Fibroblast of lung (primary cell): Measurements from ENCODE around the gene SNRNP48. TPM values are rescaled to one million over a fixed set of nuclear protein-coding genes. Genes with fewer than 3 reads are reported as not detected.

Experiments used
- DNase-seq, 2 donors: peaks; one replicate each; pipeline versions ENCODE4 v3.0.0 to v3.0.0-alpha.2; 2010; ENCODE audit warnings: low read depth in 2 of 2
- H2AFZ ChIP-seq: 2 replicates; pipeline ENCODE4 v1.5.1; 2012; ENCODE audit warnings: low read length, control low read depth, inconsistent platforms
- H3K27ac ChIP-seq: 2 replicates; pipeline ENCODE4 v1.5.1; 2011; ENCODE audit warnings: low read length, control low read depth; ENCODE audit not compliant: insufficient read depth
- H3K27me3 ChIP-seq: 2 replicates; pipeline ENCODE4 v1.5.1; 2011; ENCODE audit warnings: mild to moderate bottlenecking, low read length; ENCODE audit not compliant: control insufficient read depth, insufficient read depth
- H3K36me3 ChIP-seq: 2 replicates; pipeline ENCODE4 v1.5.1; 2011; ENCODE audit warnings: low read length; ENCODE audit not compliant: control insufficient read depth, insufficient read depth
- H3K4me1 ChIP-seq: 2 replicates; pipeline ENCODE4 v1.5.1; 2011; ENCODE audit warnings: low read length; ENCODE audit not compliant: control insufficient read depth, insufficient read depth; ENCODE audit errors: extremely low read depth
- H3K4me2 ChIP-seq: 2 replicates; pipeline ENCODE4 v1.5.1; 2011; ENCODE audit warnings: low read length, control low read depth; ENCODE audit not compliant: insufficient read depth; ENCODE audit errors: extremely low read depth
- H3K4me3 ChIP-seq, 4 experiments: fragments of 200-600 bp in 1 of 4; sonication (generic) in 1 of 4; replicated peaks in 1 of 4; 2 replicates each; pipeline ENCODE4 v1.5.1; 2011 to 2016; ENCODE audit warnings: low read length in 4 of 4, low read depth in 3 of 4, mild to moderate bottlenecking in 3 of 4, control low read depth in 2 of 4, inconsistent platforms in 1 of 4, mixed read lengths in 1 of 4; ENCODE audit not compliant: insufficient read depth in 1 of 4; ENCODE audit errors: control extremely low read depth in 1 of 4
- H3K79me2 ChIP-seq: 2 replicates; pipeline ENCODE4 v1.5.1; 2012; ENCODE audit warnings: mild to moderate bottlenecking, low read length, inconsistent platforms; ENCODE audit not compliant: control insufficient read depth, insufficient read depth
- H3K9ac ChIP-seq: 2 replicates; pipeline ENCODE4 v1.5.1; 2011; ENCODE audit warnings: mild to moderate bottlenecking, low read length, control low read depth; ENCODE audit not compliant: insufficient read depth
- H3K9me3 ChIP-seq: 2 replicates; pipeline ENCODE4 v1.5.1; 2012; ENCODE audit warnings: low read depth, low read length; ENCODE audit not compliant: control insufficient read depth, insufficient read depth
- H4K20me1 ChIP-seq: 2 replicates; pipeline ENCODE4 v1.5.1; 2011; ENCODE audit warnings: low read length; ENCODE audit not compliant: control insufficient read depth, insufficient read depth; ENCODE audit errors: extremely low read depth
- EZH2 ChIP-seq: IDR thresholded peaks from 2 replicates; pipeline ENCODE4 v1.5.1; 2012; ENCODE audit warnings: low read length, control low read depth, mild to moderate bottlenecking; ENCODE audit errors: missing control alignments
- polyA plus RNA-seq, 2 donors: library from polyadenylated mRNA; depleted of rRNA in 1 of 2; stranded (reverse) in 1 of 2; unstranded in 1 of 2; fragments of >200 nt; gene quantifications; 2 replicates each; pipeline ENCODE4 v1.2.1, GENCODE V29; 2011 to 2012; ENCODE audit warnings: missing spikeins in 1 of 2
- total RNA-seq: library from RNA; depleted of rRNA; stranded (reverse); fragments of >200 nt; gene quantifications from 2 replicates; pipeline ENCODE4 v1.2.1, GENCODE V29; 2014
- TF ChIP-seq, protein P1 (sequence below), 2 donors: IDR thresholded peaks in 1 of 2; conservative IDR thresholded peaks in 1 of 2; 1 replicate in 1 of 2; 2 replicates in 1 of 2; pipeline ENCODE4 v1.5.1; 2011 to 2012; ENCODE audit warnings: low read length in 2 of 2, control low read depth in 1 of 2, inconsistent platforms in 1 of 2, low read depth in 1 of 2, mild to moderate bottlenecking in 1 of 2

SNRNP48 gene
- total and polyA plus RNA-seq, 2 donors (not counting 1 experiment from before 2014, with no cell fraction given): 8.3 to 9.1 TPM

DNA sequence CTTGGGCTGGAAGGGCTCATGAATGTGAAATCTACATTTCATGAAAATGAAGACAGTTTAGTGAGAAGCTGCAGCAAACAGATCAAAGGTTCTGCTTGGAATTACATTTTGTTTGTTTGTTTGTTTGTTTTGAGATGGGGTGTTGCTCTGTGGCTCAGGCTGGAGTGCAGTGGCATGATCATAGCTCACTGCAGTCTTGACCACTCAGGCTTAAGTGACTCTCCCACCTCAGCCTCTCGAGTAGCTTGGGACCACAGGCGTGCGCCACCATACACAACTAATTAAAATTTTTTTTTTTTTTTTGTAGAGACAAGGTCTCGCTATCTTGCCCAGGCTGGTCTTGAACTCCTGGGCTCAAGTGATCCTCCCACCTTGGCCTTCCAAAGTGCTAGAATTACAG lies 42.7 kb upstream of the SNRNP48 start:
- H3K4me2 ChIP-seq: no peak overlapping the region
- H3K36me3 ChIP-seq: no peaks in the 10 kb centered on the region
- H3K9ac ChIP-seq: no peak overlapping the region
- no peaks in the 10 kb centered on the region for H3K79me2 ChIP-seq
- no peak for TF ChIP-seq EZH2
- H3K27me3 ChIP-seq: peaks cover 6% of the 10 kb centered on the region
- no peak overlapping the region for H3K27ac ChIP-seq
- no peaks in the 10 kb centered on the region for H3K4me1 ChIP-seq
- no peak overlapping the region for H2AFZ ChIP-seq
- no peaks in the 10 kb centered on the region for H4K20me1 ChIP-seq
- H3K4me3 ChIP-seq: no peak overlapping the region
- DNase-seq: no peak
- H3K9me3 ChIP-seq: no peaks in the 10 kb centered on the region

DNA sequence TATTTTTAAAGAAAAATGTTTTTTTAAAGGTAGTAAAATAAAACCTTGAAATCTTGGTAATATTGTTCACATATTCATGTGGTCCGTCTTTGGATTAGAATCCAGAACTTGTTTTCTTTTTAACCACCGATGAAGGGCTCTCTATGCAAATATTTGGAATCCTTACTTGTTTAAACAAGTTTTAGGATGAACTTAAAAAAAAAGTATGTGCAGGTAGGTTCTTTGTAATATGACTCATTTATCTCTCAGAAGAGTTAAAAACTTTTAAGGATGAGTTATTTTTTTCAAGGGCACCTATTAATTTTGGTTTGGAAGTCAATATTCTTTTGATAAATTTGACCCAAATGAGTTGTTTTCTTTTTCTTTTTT lies 39.6 kb upstream of the SNRNP48 start:
- Histone ChIP-seq H3K27ac (no peak overlapping the region), H4K20me1 (no peaks in the 10 kb centered on the region), H3K4me1 (no peaks in the 10 kb centered on the region), H3K4me3 (no peak overlapping the region), H3K36me3 (no peaks in the 10 kb centered on the region), H3K27me3 (peaks cover under 1% of the 10 kb centered on the region), H2AFZ (no peak overlapping the region), H3K9me3 (no peaks in the 10 kb centered on the region), H3K4me2 (no peak overlapping the region), H3K79me2 (no peaks in the 10 kb centered on the region), H3K9ac (no peak overlapping the region)
- no peak for DNase-seq
- TF ChIP-seq, protein P1, sequence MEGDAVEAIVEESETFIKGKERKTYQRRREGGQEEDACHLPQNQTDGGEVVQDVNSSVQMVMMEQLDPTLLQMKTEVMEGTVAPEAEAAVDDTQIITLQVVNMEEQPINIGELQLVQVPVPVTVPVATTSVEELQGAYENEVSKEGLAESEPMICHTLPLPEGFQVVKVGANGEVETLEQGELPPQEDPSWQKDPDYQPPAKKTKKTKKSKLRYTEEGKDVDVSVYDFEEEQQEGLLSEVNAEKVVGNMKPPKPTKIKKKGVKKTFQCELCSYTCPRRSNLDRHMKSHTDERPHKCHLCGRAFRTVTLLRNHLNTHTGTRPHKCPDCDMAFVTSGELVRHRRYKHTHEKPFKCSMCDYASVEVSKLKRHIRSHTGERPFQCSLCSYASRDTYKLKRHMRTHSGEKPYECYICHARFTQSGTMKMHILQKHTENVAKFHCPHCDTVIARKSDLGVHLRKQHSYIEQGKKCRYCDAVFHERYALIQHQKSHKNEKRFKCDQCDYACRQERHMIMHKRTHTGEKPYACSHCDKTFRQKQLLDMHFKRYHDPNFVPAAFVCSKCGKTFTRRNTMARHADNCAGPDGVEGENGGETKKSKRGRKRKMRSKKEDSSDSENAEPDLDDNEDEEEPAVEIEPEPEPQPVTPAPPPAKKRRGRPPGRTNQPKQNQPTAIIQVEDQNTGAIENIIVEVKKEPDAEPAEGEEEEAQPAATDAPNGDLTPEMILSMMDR (conservative IDR thresholded peaks at IDR 0.05 in 1 of 2, IDR thresholded peaks at IDR 0.05 in 1 of 2; ENCODE audit: low read depth in 1 of 2, low read length in 2 of 2): no peak
- no peak for TF ChIP-seq EZH2

DNA sequence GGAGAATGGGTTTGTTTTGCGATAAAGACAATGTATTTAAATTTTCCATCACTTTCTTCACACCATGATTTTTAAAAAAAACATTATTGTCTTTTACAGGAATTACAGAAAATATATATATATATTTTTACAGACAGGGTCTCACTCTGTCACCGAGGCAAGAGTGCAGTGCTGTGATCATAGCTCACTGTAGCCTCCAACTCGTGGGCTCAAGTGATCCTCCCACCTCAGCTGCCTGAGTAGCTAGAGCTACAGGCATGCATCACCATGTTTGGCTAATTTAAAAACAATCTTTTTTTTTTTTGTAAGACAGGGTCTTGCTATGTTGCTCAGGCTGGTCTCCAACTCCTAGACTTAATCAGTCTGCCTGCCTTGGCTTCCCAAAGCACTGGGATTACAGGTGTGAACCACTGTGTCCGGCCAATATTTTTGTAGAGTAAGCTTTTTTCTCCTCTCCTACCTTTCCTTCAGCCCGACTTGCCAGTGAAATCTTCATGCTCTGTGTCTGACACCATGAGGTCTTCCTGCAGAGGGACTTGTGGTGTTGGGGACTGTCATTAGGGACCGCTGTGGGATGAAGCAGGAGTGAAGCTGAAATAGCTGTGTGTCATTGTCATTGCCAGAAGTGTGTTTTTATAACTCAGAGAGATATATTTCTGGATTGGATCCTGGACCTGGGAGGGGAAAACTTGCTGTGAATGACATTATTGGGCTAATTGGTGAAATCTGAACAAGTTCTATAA lies 35.3 kb upstream of the SNRNP48 start:
- TF ChIP-seq, protein P1 (conservative IDR thresholded peaks at IDR 0.05 in 1 of 2, IDR thresholded peaks at IDR 0.05 in 1 of 2; ENCODE audit: low read depth in 1 of 2, low read length in 2 of 2): no peak
- TF ChIP-seq EZH2: no peak
- Histone ChIP-seq H3K27me3 (no peaks in the 10 kb centered on the region), H3K9ac (no peak overlapping the region), H3K9me3 (no peaks in the 10 kb centered on the region), H3K4me2 (no peak overlapping the region), H2AFZ (no peak overlapping the region), H4K20me1 (no peaks in the 10 kb centered on the region), H3K27ac (no peak overlapping the region), H3K79me2 (no peaks in the 10 kb centered on the region), H3K4me1 (no peaks in the 10 kb centered on the region), H3K36me3 (no peaks in the 10 kb centered on the region), H3K4me3 (no peak overlapping the region)
- DNase-seq: no peak
